ENCODE results near the gene ZNF774.
"Not testable (repeated sequence)": the region's sequence is repeated elsewhere in the genome, so short reads cannot be mapped to it uniquely, and the experiment has no call there.

The ZNF774 gene

GRCh38 chr15:90337256-90337655 is 14.8 kb upstream of the ZNF774 start:
- Histone ChIP-seq H3K36me3 (ENCODE audit: control insufficient read depth, insufficient read depth, low read length) (no peaks in the 10 kb centered on the region), H3K27me3 (replicated peaks; ENCODE audit: control insufficient read depth, insufficient read depth, low read length) (no peaks in the 10 kb centered on the region), H3K4me3 (replicated peaks; ENCODE audit: low read depth, low read length) (no peak overlapping the region)
- no peak for TF ChIP-seq CTCF (IDR thresholded peaks at IDR 0.05; ENCODE audit: insufficient read depth, low read length, poor library complexity, severe bottlenecking)
- no peak for DNase-seq (ENCODE audit: extremely low read depth, insufficient read length)

- Histone ChIP-seq H3K4me3 (replicated peaks; ENCODE audit: low read depth, low read length) (no peak overlapping the region), H3K27me3 (replicated peaks; ENCODE audit: control insufficient read depth, insufficient read depth, low read length) (no peaks in the 10 kb centered on the region), H3K36me3 (ENCODE audit: control insufficient read depth, insufficient read depth, low read length) (no peaks in the 10 kb centered on the region)
- no peak for DNase-seq (ENCODE audit: extremely low read depth, insufficient read length)
- no peak for TF ChIP-seq CTCF (IDR thresholded peaks at IDR 0.05; ENCODE audit: insufficient read depth, low read length, poor library complexity, severe bottlenecking)
Observed at GRCh38 chr15:90338532-90338931, 13.6 kb upstream of the ZNF774 start.

GRCh38 chr15:90340345-90340744 is 11.7 kb upstream of the ZNF774 start:
- no peak for TF ChIP-seq CTCF (IDR thresholded peaks at IDR 0.05; ENCODE audit: insufficient read depth, low read length, poor library complexity, severe bottlenecking)

GRCh38 chr15:90343302-90343790 is 8.7 kb upstream of the ZNF774 start:
- no peak overlapping the region for H3K4me3 ChIP-seq (replicated peaks; ENCODE audit: low read depth, low read length)

More at GRCh38 chr15:90340345-90340744, 11.7 kb upstream of the ZNF774 start:
- H3K36me3 ChIP-seq (ENCODE audit: control insufficient read depth, insufficient read depth, low read length), result no peaks in the 10 kb centered on the region
- no peak for DNase-seq (ENCODE audit: extremely low read depth, insufficient read length)
- H3K27me3 ChIP-seq (replicated peaks; ENCODE audit: control insufficient read depth, insufficient read depth, low read length), result no peaks in the 10 kb centered on the region
- no peak overlapping the region for H3K4me3 ChIP-seq (replicated peaks; ENCODE audit: low read depth, low read length)

GRCh38 chr15:90344662-90345061 is 7.4 kb upstream of the ZNF774 start:
- Histone ChIP-seq H3K36me3 (ENCODE audit: control insufficient read depth, insufficient read depth, low read length) (no peaks in the 10 kb centered on the region), H3K4me3 (replicated peaks; ENCODE audit: low read depth, low read length) (no peak overlapping the region), H3K27me3 (replicated peaks; ENCODE audit: control insufficient read depth, insufficient read depth, low read length) (no peaks in the 10 kb centered on the region)
- no peak for DNase-seq (ENCODE audit: extremely low read depth, insufficient read length)
- no peak for TF ChIP-seq CTCF (IDR thresholded peaks at IDR 0.05; ENCODE audit: insufficient read depth, low read length, poor library complexity, severe bottlenecking)

More at GRCh38 chr15:90343302-90343790, 8.7 kb upstream of the ZNF774 start:
- DNase-seq (ENCODE audit: extremely low read depth, insufficient read length), result no peak
- Histone ChIP-seq H3K27me3 (replicated peaks; ENCODE audit: control insufficient read depth, insufficient read depth, low read length) (no peaks in the 10 kb centered on the region), H3K36me3 (ENCODE audit: control insufficient read depth, insufficient read depth, low read length) (no peaks in the 10 kb centered on the region)
- TF ChIP-seq CTCF (IDR thresholded peaks at IDR 0.05; ENCODE audit: insufficient read depth, low read length, poor library complexity, severe bottlenecking), result no peak

GRCh38 chr15:90345857-90346256 is 6.2 kb upstream of the ZNF774 start:
- no peak for TF ChIP-seq CTCF (IDR thresholded peaks at IDR 0.05; ENCODE audit: insufficient read depth, low read length, poor library complexity, severe bottlenecking)
- H3K36me3 ChIP-seq (ENCODE audit: control insufficient read depth, insufficient read depth, low read length), result no peaks in the 10 kb centered on the region
- no peak for DNase-seq (ENCODE audit: extremely low read depth, insufficient read length)
- H3K27me3 ChIP-seq (replicated peaks; ENCODE audit: control insufficient read depth, insufficient read depth, low read length), result no peaks in the 10 kb centered on the region
- no peak overlapping the region for H3K4me3 ChIP-seq (replicated peaks; ENCODE audit: low read depth, low read length)

GRCh38 chr15:90347431-90348065 is 4.5 kb upstream of the ZNF774 start:
- not testable (repeated sequence) for H3K4me3 ChIP-seq (replicated peaks; ENCODE audit: low read depth, low read length); DNase-seq (ENCODE audit: extremely low read depth, insufficient read length); H3K27me3 ChIP-seq (replicated peaks; ENCODE audit: control insufficient read depth, insufficient read depth, low read length); H3K36me3 ChIP-seq (ENCODE audit: control insufficient read depth, insufficient read depth, low read length)

All from GM06990 (cell line).